Measurements from ENCODE around the gene CNKSR2.

GRCh38 chrX:21490341-21490740, 116.1 kb downstream of the CNKSR2 start:
- no peak for TF ChIP-seq CTCF (IDR thresholded peaks at IDR 0.05)
- no peak for TF ChIP-seq ZFX (IDR thresholded peaks at IDR 0.05; ENCODE audit: borderline replicate concordance)
